DMS79 treated with DMSO at 0.1 percent for 48 hours (cell line): ENCODE results near the gene MAML2.

Source experiments
- DNase-seq: peaks from one replicate; lab custom pipeline; 2025; lab: John Stamatoyannopoulos, UW

Gene MAML2

GRCh38 chr11:96008161-96008720, 334.8 kb downstream of the MAML2 start:
- no peak for DNase-seq

GRCh38 chr11:96006037-96006436, 337.0 kb downstream of the MAML2 start:
- DNase-seq, result no peak

DNA sequence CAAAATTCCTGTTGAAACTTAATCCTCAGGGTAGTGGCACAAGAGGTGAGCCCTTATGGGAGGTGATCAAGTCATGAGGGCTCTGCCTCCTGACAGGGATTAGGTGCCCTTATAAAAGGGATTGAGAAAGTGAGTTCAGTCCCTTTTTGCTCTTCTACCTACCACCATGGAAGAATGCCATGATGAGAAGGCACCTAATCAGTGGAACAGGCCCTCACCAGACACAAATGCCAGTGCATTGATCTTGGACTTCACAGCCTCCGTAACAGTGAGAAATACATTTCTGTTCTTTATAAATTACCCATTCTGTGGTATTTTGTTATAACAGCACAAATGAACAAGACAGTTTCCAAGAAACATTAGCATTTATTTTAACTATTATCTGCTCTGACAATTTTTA, 338.1 kb downstream of the MAML2 start:
- DNase-seq, result no peak

- DNase-seq, result no peak
Measured at GRCh38 chr11:96002754-96003290, 340.2 kb downstream of the MAML2 start.

- DNase-seq, result no peak
Measured at GRCh38 chr11:96002339-96002738, 340.7 kb downstream of the MAML2 start.

- no peak for DNase-seq
Measured at GRCh38 chr11:96001037-96001436, 342.0 kb downstream of the MAML2 start.

- DNase-seq, result peak; percentile 14
Measured at GRCh38 chr11:95999711-96000406, 343.1 kb downstream of the MAML2 start.

DNA sequence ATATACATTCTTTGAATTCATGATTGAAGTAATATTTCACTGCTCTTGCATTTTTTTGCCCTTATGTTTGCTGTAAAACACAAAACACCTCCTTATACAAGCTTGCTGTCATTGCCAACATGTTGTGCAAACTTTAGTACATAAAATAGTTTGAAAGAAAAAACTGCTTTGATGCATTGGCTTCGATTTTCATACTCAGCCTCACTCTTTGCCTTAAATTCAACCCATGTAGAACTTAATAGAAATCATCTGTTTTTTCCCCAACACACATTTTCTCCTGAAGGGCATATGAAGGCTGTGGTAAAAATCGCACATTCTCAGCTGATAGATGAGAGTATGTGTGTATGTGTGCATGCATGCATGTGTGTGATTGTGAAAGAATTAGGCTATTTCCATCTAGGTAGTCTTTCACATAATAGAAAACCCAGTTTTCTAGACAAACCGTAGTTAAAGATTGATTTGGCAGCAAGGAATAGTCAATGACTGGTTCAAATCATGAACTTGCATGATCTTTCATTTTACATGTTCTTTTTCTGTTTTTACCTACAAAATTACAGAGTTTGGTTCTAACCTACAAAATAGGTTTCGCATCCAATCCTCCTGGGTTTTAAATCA, 346.3 kb downstream of the MAML2 start:
- DNase-seq, result no peak

- no peak for DNase-seq
Measured at GRCh38 chr11:95994329-95994728, 348.7 kb downstream of the MAML2 start.

DNA sequence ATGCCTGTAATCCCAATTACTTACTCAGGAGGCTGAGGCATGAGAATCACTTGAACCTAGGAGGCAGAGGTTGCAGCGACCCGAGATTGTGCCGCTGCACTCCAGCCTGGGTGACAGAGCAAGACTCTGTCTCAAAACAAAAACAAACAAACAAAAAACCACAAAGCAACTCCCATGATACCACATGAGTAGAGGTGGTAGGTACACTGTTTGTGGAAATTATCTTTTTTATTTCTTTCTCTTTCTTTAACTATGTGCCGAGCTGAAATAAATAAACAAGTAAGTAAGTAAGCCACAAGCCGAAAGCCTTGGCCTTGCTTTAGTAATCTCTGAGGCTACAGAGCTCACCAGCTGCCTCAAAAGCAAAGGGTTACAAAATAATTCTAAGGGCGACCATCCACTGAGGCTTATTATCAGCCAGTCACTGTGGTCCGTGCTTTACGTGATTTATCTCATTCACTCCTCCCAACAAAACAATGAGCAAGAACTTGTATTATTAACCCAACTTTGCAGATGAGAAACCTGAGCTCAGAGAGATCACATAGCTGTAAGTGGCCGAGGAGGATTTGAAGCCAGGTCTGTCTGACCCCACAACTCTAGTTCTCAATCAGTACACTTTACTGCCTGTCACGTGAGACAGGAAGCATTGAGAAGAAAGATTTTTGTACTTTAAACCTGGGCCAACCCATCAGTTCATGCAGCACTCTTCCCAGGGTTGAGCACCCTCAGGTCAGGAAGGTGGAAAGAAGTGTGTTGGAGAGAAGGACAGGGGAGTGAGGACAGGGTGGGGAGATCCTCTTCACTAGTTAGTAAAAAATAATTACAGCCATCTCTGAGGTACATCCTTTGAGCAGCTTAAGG, 349.3 kb downstream of the MAML2 start:
- no peak for DNase-seq

GRCh38 chr11:95991545-95991944, 351.4 kb downstream of the MAML2 start:
- DNase-seq, result no peak

DNA sequence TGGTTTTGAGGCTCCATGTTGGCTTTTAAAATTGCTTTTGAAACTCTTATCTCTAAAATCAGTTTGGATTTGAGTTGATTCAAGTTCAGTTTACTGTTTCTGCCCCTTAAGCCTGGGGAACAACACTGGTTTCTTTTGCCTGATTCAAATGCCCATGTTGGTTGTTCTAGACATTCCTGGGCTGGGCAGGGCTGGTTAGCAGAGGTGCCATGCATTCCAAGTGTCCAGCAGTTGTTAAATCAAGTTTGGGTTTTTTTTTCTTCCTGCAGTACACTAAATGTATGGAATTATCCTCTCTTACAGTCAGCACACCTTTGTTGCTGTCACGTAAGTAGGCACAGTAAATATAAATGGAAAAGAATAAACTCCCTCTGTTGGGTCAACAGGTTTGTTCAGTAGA, 351.9 kb downstream of the MAML2 start:
- no peak for DNase-seq

- no peak for DNase-seq
Measured at GRCh38 chr11:95989780-95990179, 353.2 kb downstream of the MAML2 start.

GRCh38 chr11:95989076-95989605, 353.9 kb downstream of the MAML2 start:
- DNase-seq, result no peak

DNA sequence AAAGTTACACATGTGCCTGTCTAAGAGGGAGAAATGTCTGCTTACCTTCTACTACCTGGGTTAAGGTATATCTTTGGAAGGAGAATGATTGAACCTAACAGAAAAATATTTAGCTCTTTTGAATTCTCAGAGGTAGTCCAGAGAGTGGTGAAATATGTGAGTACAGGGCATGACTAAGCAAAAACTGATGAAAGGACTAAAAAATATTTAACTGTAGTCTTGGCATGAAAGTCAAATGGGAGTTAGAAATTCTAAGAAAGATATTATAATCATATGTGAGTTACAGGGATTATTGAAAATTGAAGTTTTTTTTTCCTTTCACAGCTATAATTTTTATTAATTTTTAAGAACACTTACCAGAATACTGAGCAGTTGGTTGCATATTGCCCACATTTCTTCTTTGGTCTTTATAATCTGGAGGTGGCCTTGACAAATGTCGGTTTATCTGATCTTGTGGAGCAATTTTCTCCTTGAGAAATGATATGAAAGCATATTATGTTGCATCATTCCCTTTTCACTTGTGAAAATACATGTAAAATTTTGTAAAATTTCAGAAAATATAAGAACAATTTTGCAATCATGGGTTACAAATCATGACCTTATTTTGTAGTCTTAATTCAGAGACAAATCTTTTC, 357.7 kb downstream of the MAML2 start:
- no peak for DNase-seq

DNA sequence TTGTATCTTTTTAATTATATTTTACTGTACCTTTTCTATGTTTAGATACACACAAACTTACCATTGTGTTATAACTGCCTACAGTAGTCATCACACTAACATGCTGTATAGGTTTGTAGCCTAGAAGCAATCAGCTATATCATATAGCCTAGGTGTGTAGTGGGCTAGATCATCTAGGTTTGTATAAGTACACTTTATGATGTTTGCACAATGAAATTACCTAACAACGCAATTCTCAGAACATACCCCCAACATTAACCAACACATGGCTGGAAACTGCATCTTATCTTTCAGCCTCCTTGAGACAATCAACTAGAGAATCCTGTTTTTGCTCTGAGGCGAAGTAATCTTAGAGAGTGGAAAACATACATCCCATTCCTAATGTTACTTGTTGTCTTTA, 358.9 kb downstream of the MAML2 start:
- DNase-seq, result no peak

GRCh38 chr11:95977534-95978174, 365.3 kb downstream of the MAML2 start:
- DNase-seq, result no peak

GRCh38 chr11:95976550-95976949, 366.4 kb downstream of the MAML2 start:
- no peak for DNase-seq

GRCh38 chr11:95975343-95975742, 367.7 kb downstream of the MAML2 start:
- no peak for DNase-seq

DNA sequence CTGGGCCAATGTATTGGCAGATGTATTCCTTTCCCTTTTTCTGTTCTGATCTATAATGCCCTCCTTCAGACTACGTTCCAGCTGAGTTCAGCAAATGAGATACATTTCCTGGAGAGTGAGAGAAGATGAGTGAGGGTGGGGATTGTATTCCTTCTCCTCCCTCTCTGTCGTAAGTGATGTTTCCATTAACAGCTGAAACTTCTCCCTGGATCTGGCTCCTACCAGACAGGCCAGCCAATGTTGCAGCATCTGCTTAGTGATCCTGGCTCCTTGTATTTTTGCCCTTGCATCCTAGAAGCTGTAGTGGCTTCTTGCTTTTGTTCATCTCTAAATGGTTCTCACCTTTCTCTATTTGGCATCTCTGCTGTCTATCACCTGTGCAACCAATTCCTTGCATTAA, 370.9 kb downstream of the MAML2 start:
- no peak for DNase-seq

- no peak for DNase-seq
Measured at GRCh38 chr11:95968585-95968984, 374.4 kb downstream of the MAML2 start.
